Neutrophil (primary cell): Measurements from ENCODE around the gene DHH.

Experiments
- H3K27ac ChIP-seq: fragments of 200-600 bp; sonication (generic); 2 replicates; pipeline ENCODE4 v1.5.1; 2016; ENCODE audit warnings: mild to moderate bottlenecking, moderate library complexity
- H3K27me3 ChIP-seq: fragments of 200-600 bp; sonication (generic); 2 replicates; pipeline ENCODE4 v1.6.0; 2016; ENCODE audit warnings: mild to moderate bottlenecking
- H3K36me3 ChIP-seq: fragments of 200-600 bp; sonication (generic); 2 replicates; pipeline ENCODE4 v1.5.1; 2017
- H3K4me1 ChIP-seq, 2 experiments: fragments of 200-600 bp in 1 of 2; sonication (generic) in 1 of 2; 1 replicate in 1 of 2; 2 replicates in 1 of 2; pipeline versions ENCODE4 v1.5.1 to v1.6.1; 2013 to 2016; ENCODE audit warnings: low read depth in 1 of 2, low read length in 1 of 2, mild to moderate bottlenecking in 1 of 2, moderate library complexity in 1 of 2; ENCODE audit not compliant: control insufficient read depth in 1 of 2, insufficient read depth in 1 of 2
- H3K4me3 ChIP-seq, 2 experiments: fragments of 200-600 bp in 1 of 2; sonication (generic) in 1 of 2; 1 replicate in 1 of 2; 2 replicates in 1 of 2; pipeline ENCODE4 v1.5.1; 2013 to 2016; ENCODE audit warnings: low read depth in 1 of 2, low read length in 1 of 2, mild to moderate bottlenecking in 1 of 2, moderate library complexity in 1 of 2
- H3K9me3 ChIP-seq: fragments of 200-600 bp; sonication (generic); 2 replicates; pipeline ENCODE4 v1.5.1; 2016
- CTCF ChIP-seq: fragments of 200-600 bp; sonication (generic); IDR thresholded peaks from 2 replicates; pipeline ENCODE4 v1.5.1; 2016; ENCODE audit warnings: antibody characterized with exemption

DHH gene

DNA sequence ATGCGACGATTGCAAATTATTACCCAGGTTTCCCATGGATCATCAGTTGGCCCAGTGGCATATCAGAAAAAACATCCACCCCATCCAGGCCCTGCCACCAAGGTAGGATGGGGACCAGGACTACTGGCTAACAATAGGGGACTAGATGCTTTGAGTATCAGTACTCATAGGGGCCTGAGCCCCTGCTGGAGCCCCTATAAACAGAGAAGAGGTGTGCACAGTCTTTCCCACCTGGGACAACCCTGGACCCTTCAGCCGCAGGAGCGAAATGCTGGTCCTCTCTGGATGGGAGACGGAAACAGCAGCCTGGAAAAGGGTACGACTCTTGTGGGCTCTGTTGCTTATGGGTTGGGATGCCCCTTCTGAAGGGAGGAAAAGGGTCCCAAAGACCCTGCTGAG lies 5.7 kb downstream of the DHH start:
- H3K4me1 ChIP-seq, result peaks cover 41 to 45% of the 10 kb centered on the region in 2 experiments
- no peak overlapping the region for H3K4me3 ChIP-seq

GRCh38 chr12:49088150-49088931 lies 6.3 kb downstream of the DHH start:
- no peaks in the 10 kb centered on the region for H3K9me3 ChIP-seq
- H3K4me1 ChIP-seq, result peaks cover 41 to 45% of the 10 kb centered on the region in 2 experiments
- H3K27ac ChIP-seq, result no peak overlapping the region
- H3K4me3 ChIP-seq, result peak overlapping the region in 1 of 2 experiments; percentile 47
- H3K27me3 ChIP-seq, result peaks cover 79% of the 10 kb centered on the region
- peak; percentile 82 for TF ChIP-seq CTCF
- H3K36me3 ChIP-seq, result no peaks in the 10 kb centered on the region

More for the DNA sequence above, 5.7 kb downstream of the DHH start:
- Histone ChIP-seq H3K27me3 (peaks cover 85% of the 10 kb centered on the region), H3K27ac (no peak overlapping the region), H3K9me3 (no peaks in the 10 kb centered on the region), H3K36me3 (no peaks in the 10 kb centered on the region)
- no peak for TF ChIP-seq CTCF

DNA sequence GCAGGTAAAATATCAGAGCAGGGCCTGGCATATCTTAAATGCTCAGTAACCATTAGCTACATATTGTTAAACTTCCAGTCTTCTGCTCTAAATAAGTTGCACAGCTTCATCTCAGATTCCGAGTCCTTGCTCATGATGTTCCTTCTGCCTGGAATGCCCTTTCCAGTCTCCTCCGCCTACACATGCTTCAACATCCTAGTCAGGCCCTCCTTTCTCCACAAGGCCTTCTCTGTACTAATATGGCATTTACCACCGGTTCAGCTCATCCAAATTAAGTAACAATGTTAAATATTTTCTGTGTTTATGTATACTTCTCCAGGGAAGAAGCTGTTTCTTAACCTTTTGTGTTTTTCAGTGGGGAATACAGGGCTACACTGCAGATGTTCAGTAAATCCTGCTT lies 8.5 kb downstream of the DHH start:
- H3K9me3 ChIP-seq, result no peaks in the 10 kb centered on the region
- peaks cover 56% of the 10 kb centered on the region for H3K27me3 ChIP-seq
- no peak for TF ChIP-seq CTCF
- H3K4me3 ChIP-seq, result no peak overlapping the region
- no peaks in the 10 kb centered on the region for H3K36me3 ChIP-seq
- H3K4me1 ChIP-seq, result peaks cover 27 to 29% of the 10 kb centered on the region in 2 experiments
- no peak overlapping the region for H3K27ac ChIP-seq

DNA sequence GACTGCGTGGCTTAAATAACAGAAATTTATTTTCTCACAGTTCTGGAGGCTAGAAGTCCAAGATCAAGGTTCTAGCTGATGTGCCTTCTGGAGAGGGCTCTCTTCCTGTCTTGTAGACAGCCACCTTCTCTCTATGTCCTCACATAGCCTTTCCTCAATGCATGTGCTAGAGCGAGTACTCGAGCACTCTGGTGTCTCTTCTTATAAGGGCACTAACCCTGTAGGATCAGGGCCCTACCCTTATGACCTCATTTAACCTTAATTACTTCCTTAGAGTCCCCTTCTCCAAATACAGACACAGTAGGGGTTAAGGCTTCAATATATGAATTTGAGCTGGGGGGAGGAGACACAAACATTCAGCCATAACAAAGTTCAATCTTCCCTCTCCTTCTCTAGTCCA lies 10.2 kb downstream of the DHH start:
- Histone ChIP-seq H3K4me1 (peaks cover 10 to 13% of the 10 kb centered on the region in 2 experiments), H3K9me3 (no peaks in the 10 kb centered on the region), H3K36me3 (no peaks in the 10 kb centered on the region), H3K4me3 (no peak overlapping the region), H3K27ac (no peak overlapping the region), H3K27me3 (peaks cover 40% of the 10 kb centered on the region)
- no peak for TF ChIP-seq CTCF

DNA sequence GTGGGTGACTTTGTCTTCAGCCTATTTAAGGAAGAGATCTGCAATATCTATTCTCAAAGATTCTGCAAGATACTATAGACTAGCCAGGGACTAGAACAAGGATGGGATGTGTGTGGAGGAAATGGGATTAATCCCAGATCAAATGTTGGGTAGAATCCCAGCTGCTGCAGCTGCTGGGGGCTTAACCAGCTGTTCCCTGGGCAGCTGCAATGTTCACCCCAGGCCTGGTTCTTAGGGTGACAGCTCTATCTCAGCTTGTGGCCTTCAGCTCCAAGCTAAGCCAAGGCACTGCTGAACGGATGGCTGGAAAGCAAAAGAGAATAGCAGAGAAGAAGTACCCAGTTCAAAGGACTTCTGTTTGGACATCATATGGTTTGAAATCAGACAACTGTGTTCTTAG lies 14.8 kb downstream of the DHH start:
- H3K27me3 ChIP-seq, result no peaks in the 10 kb centered on the region
- no peaks in the 10 kb centered on the region for H3K9me3 ChIP-seq
- no peak overlapping the region for H3K27ac ChIP-seq
- no peaks in the 10 kb centered on the region for H3K36me3 ChIP-seq
- H3K4me1 ChIP-seq, result no peaks in the 10 kb centered on the region
- no peak for TF ChIP-seq CTCF
- no peak overlapping the region for H3K4me3 ChIP-seq
